K562 (cell line): ENCODE data around the gene HS3ST3B1. TPM values are rescaled to one million over a fixed set of nuclear protein-coding genes. Genes with fewer than 3 reads are reported as not detected.

Source experiments
- ARHGAP35 ChIP-seq: fragments of 450-650 bp; IDR thresholded peaks from 2 replicates; pipeline ENCODE4 v1.6.1; 2018; ENCODE audit not compliant: partially characterized antibody
- ATF4 ChIP-seq: fragments of 450-650 bp; formaldehyde crosslinking; IDR thresholded peaks from 2 replicates; pipeline ENCODE4 v1.4.0; 2022; ENCODE audit warnings: mild to moderate bottlenecking, moderate library complexity
- BDP1 ChIP-seq: IDR thresholded peaks from 3 replicates; pipeline ENCODE4 v1.6.1; 2011; ENCODE audit not compliant: insufficient read length, insufficient read depth
- CBX3 ChIP-seq, 2 experiments: IDR thresholded peaks; 1 replicate in 1 of 2; 2 replicates in 1 of 2; pipeline ENCODE4 v1.6.1; 2012; ENCODE audit warnings: inconsistent platforms in 2 of 2, low read length in 2 of 2, borderline replicate concordance in 1 of 2, control low read depth in 1 of 2
- CEBPB ChIP-seq: fragments of 450-650 bp; IDR thresholded peaks from 2 replicates; pipeline ENCODE4 v1.6.1; 2016; ENCODE audit warnings: missing genetic modification characterization, missing compliant biosample characterization
- CREB3L1 ChIP-seq: fragments of 450-650 bp; IDR thresholded peaks from 2 replicates; pipeline ENCODE4 v1.6.1; 2014; ENCODE audit warnings: low read depth, mild to moderate bottlenecking, moderate library complexity, borderline replicate concordance
- CTCF ChIP-seq, 3 experiments: IDR thresholded peaks in 2 of 3; conservative IDR thresholded peaks in 1 of 3; 2 replicates each; pipeline ENCODE4 v1.5.1; 2011 to 2012; ENCODE audit warnings: low read length in 3 of 3, mild to moderate bottlenecking in 3 of 3, control low read depth in 2 of 3, improper control_type of control experiment in 1 of 3, inconsistent platforms in 1 of 3, low read depth in 1 of 3, mixed read lengths in 1 of 3, moderate library complexity in 1 of 3; ENCODE audit not compliant: insufficient read depth in 2 of 3
- FOS ChIP-seq: IDR thresholded peaks from 3 replicates; pipeline ENCODE4 v1.6.1; 2011; ENCODE audit not compliant: insufficient read length; ENCODE audit errors: extremely low read depth
- GABPA ChIP-seq: fragments of 200-800 bp; sonication (Bioruptor generic); conservative IDR thresholded peaks from 2 replicates; pipeline ENCODE4 v1.6.1; 2016; ENCODE audit warnings: low read depth, missing genetic modification characterization, missing compliant biosample characterization
- GTF2E2 ChIP-seq: fragments of 200-800 bp; sonication (Bioruptor generic); IDR thresholded peaks from 2 replicates; pipeline ENCODE4 v1.6.1; 2016; ENCODE audit warnings: missing genetic modification characterization, missing compliant biosample characterization
- HDAC2 ChIP-seq: fragments of 450-650 bp; IDR thresholded peaks from 2 replicates; pipeline ENCODE4 v1.6.1; 2016; ENCODE audit warnings: mild to moderate bottlenecking
- KAT2B ChIP-seq: IDR thresholded peaks from one replicate; pipeline ENCODE4 v1.6.1; 2012; ENCODE audit warnings: low read depth, mild to moderate bottlenecking, control low read depth, inconsistent platforms, low read length, moderate library complexity
- MECOM ChIP-seq: fragments of 250-450 bp; sonication (Bioruptor Pico); IDR thresholded peaks from 2 replicates; pipeline ENCODE4 v1.8.0; 2022; ENCODE audit warnings: inconsistent platforms
- NFYB ChIP-seq: IDR thresholded peaks from 2 replicates; pipeline ENCODE4 v1.6.1; 2011; ENCODE audit warnings: mild to moderate bottlenecking, moderate library complexity; ENCODE audit not compliant: insufficient read length; ENCODE audit errors: extremely low read depth
- PCBP2 ChIP-seq: fragments of 200-400 bp; formaldehyde crosslinking; IDR thresholded peaks from 2 replicates; pipeline ENCODE4 v1.6.1; 2018; ENCODE audit warnings: low read length, low read depth, mild to moderate bottlenecking, moderate library complexity; ENCODE audit not compliant: poor library complexity, severe bottlenecking
- RBFOX2 ChIP-seq: fragments of 200-400 bp; formaldehyde crosslinking; IDR thresholded peaks from 2 replicates; pipeline ENCODE4 v1.6.1; 2017; ENCODE audit warnings: low read depth, mild to moderate bottlenecking, low read length, moderate library complexity
- TCFL5 ChIP-seq: fragments of 250-450 bp; sonication (Bioruptor Pico); conservative IDR thresholded peaks from 2 replicates; pipeline ENCODE4 v1.6.1; 2021; ENCODE audit warnings: mild to moderate bottlenecking, moderate library complexity, matching md5 sums
- UBTF ChIP-seq, 2 experiments: IDR thresholded peaks; 2 replicates each; pipeline ENCODE4 v1.6.1; 2012; ENCODE audit warnings: improper control_type of control experiment in 2 of 2, low read depth in 2 of 2, low read length in 2 of 2, borderline replicate concordance in 1 of 2
- USF2 ChIP-seq: sonication (generic); formaldehyde crosslinking; IDR thresholded peaks from 2 replicates; pipeline ENCODE4 v1.5.0; 2020; ENCODE audit warnings: missing genetic modification reagents
- ZNF551 ChIP-seq: fragments of 250-450 bp; sonication (Bioruptor Pico); IDR thresholded peaks from 2 replicates; pipeline ENCODE4 v1.5.0; 2021; ENCODE audit warnings: mild to moderate bottlenecking, moderate library complexity
- polyA plus RNA-seq, 8 experiments: library from polyadenylated mRNA; depleted of rRNA in 4 of 8; stranded (reverse) in 5 of 8; unstranded in 3 of 8; fragments of >200 nt; fragmentation: Nextera tagmentation in 2 of 8; fragmentation: Illumina TruSeq in 1 of 8; extraction: Ambion mirVana in 2 of 8; extraction: Trizol in 1 of 8; gene quantifications; 2 replicates each; pipeline versions ENCODE4 v1.2.1 to v1.2.3, GENCODE V29; 2011 to 2014; ENCODE audit warnings: inconsistent platforms in 1 of 8, missing spikeins in 1 of 8
- total RNA-seq, 7 experiments: library from RNA; depleted of rRNA in 6 of 7; stranded (reverse); fragments of >200 nt in 6 of 7; fragmentation: Illumina TruSeq in 2 of 7; extraction: Trizol in 2 of 7; gene quantifications; 2 replicates each; pipeline versions ENCODE4 v1.2.1 to v1.2.3, GENCODE V29; 2011 to 2021; ENCODE audit warnings: low replicate concordance in 1 of 7

Gene HS3ST3B1
- total and polyA plus RNA-seq, 9 of the 15 experiments (the other 6 are each of a cell fraction or from before 2014, with no cell fraction given): 1.9 to 12.9 (median 3.7) TPM

GRCh38 chr17:14299280-14300141 is 1.4 kb upstream of the HS3ST3B1 start (continued):
- TF ChIP-seq USF2 (no peak), FOS (no peak), ATF4 (CRISPR knock-in tag) (no peak), PCBP2 (no peak), TCFL5 (CRISPR knock-in tag) (no peak), ARHGAP35 (no peak), GABPA (tag) (0 out of 2 replicates have a peak, but pooled peaks have one; percentile 17), UBTF (IDR thresholded peaks at IDR 0.05; ENCODE audit: borderline replicate concordance in 1 of 2, low read depth in 2 of 2, low read length in 2 of 2) (0 out of 4 replicates have a peak, but pooled peaks of 1 of the 2 experiments have one; percentile 8), MECOM (CRISPR knock-in tag) (no peak), CBX3 (IDR thresholded peaks at IDR 0.05; ENCODE audit: borderline replicate concordance in 1 of 2, low read length in 2 of 2) (no peak), GTF2E2 (tag) (no peak), RBFOX2 (peak; percentile 65), CEBPB (no peak), KAT2B (no peak), BDP1 (no peak), CTCF (IDR thresholded peaks at IDR 0.05 in 2 of 3, conservative IDR thresholded peaks at IDR 0.05 in 1 of 3; ENCODE audit: insufficient read depth in 2 of 3, low read depth in 1 of 3, low read length in 3 of 3) (no peak), CREB3L1 (no peak), NFYB (no peak), HDAC2 (no peak), ZNF551 (CRISPR knock-in tag) (no peak)
